EH (cell line): ENCODE data around the gene EGFR.

Experiments used
- DNase-seq: peaks from one replicate; pipeline ENCODE4 v3.0.0-alpha.2; 2015; ENCODE audit warnings: low read depth

The EGFR gene

GRCh38 chr7:55212838-55213237, 194.0 kb downstream of the EGFR start:
- DNase-seq, result peak; percentile 24

GRCh38 chr7:55214707-55215106, 195.9 kb downstream of the EGFR start:
- DNase-seq, result peak; percentile 56

- no peak for DNase-seq
These were observed 204.2 kb downstream of the EGFR start for GRCh38 chr7:55223023-55223422.

- no peak for DNase-seq
These were observed 205.3 kb downstream of the EGFR start for GRCh38 chr7:55224111-55224510.

GRCh38 chr7:55224810-55225209, 206.0 kb downstream of the EGFR start:
- DNase-seq, result no peak

GRCh38 chr7:55230014-55230413, 211.2 kb downstream of the EGFR start:
- no peak for DNase-seq

- no peak for DNase-seq
These were observed 213.0 kb downstream of the EGFR start for GRCh38 chr7:55231736-55232280.

- no peak for DNase-seq
These were observed 214.2 kb downstream of the EGFR start for GRCh38 chr7:55233001-55233400.

- no peak for DNase-seq
These were observed 215.6 kb downstream of the EGFR start for GRCh38 chr7:55234408-55234807.

- no peak for DNase-seq
These were observed 216.3 kb downstream of the EGFR start for GRCh38 chr7:55235115-55235514.

- no peak for DNase-seq
These were observed 217.0 kb downstream of the EGFR start for GRCh38 chr7:55235801-55236200.

- no peak for DNase-seq
These were observed 217.7 kb downstream of the EGFR start for GRCh38 chr7:55236476-55236875.

- DNase-seq, result no peak
These were observed 218.5 kb downstream of the EGFR start for GRCh38 chr7:55237156-55237893.

- DNase-seq, result no peak
These were observed 220.6 kb downstream of the EGFR start for GRCh38 chr7:55239406-55239805.

GRCh38 chr7:55240418-55241142, 221.8 kb downstream of the EGFR start:
- DNase-seq, result no peak

GRCh38 chr7:55241958-55242357, 223.1 kb downstream of the EGFR start:
- DNase-seq, result no peak

GRCh38 chr7:55242613-55243012, 223.8 kb downstream of the EGFR start:
- DNase-seq, result peak; percentile 44

- DNase-seq, result no peak
These were observed 225.4 kb downstream of the EGFR start for GRCh38 chr7:55244006-55244745.

- peak; percentile 92 for DNase-seq
These were observed 226.5 kb downstream of the EGFR start for GRCh38 chr7:55245271-55245723.

- peak; percentile 44 for DNase-seq
These were observed 227.4 kb downstream of the EGFR start for GRCh38 chr7:55246171-55246570.

GRCh38 chr7:55247428-55247827, 228.6 kb downstream of the EGFR start:
- peak; percentile 74 for DNase-seq

- DNase-seq, result no peak
These were observed 229.7 kb downstream of the EGFR start for GRCh38 chr7:55248526-55248925.
